Activated gamma-delta T cell (primary cell): Measurements from ENCODE around the gene TEAD4.

ENCODE experiments used
- DNase-seq: peaks from one replicate; lab custom pipeline; 2025; lab: John Stamatoyannopoulos, UW
- total RNA-seq, 2 donors: gene quantifications; one replicate each; lab custom pipeline; 2026; lab: John Stamatoyannopoulos, UW

TEAD4 gene
- total RNA-seq = 0 reads per million in 2 donors

GRCh38 chr12:2959192-2959504 is at the start of gene TEAD4:
TSS of gene TEAD4 (plus strand) at chr12:2959397.
- DNase-seq = no peak

GRCh38 chr12:2912216-2912575 is 47.0 kb upstream of the TEAD4 start:
- no peak for DNase-seq

GRCh38 chr12:2919249-2919648 is 39.9 kb upstream of the TEAD4 start:
- no peak for DNase-seq

GRCh38 chr12:2922329-2922728 is 36.9 kb upstream of the TEAD4 start:
- no peak for DNase-seq

- DNase-seq = no peak
These were observed 36.1 kb upstream of the TEAD4 start for GRCh38 chr12:2923057-2923456.

GRCh38 chr12:2924019-2924418 is 35.2 kb upstream of the TEAD4 start:
- no peak for DNase-seq

- no peak for DNase-seq
These were observed 33.7 kb upstream of the TEAD4 start for GRCh38 chr12:2925322-2925995.

- no peak for DNase-seq
These were observed 28.3 kb upstream of the TEAD4 start for GRCh38 chr12:2930865-2931264.

- no peak for DNase-seq
These were observed 25.6 kb upstream of the TEAD4 start for GRCh38 chr12:2933586-2933985.

- DNase-seq = no peak
These were observed 24.8 kb upstream of the TEAD4 start for GRCh38 chr12:2934371-2934770.

GRCh38 chr12:2936301-2936700 is 22.9 kb upstream of the TEAD4 start:
- no peak for DNase-seq

GRCh38 chr12:2937500-2937899 is 21.7 kb upstream of the TEAD4 start:
- DNase-seq = no peak

GRCh38 chr12:2939191-2939590 is 20.0 kb upstream of the TEAD4 start:
- DNase-seq = no peak

- DNase-seq = no peak
These were observed 18.6 kb upstream of the TEAD4 start for GRCh38 chr12:2940564-2940963.

- no peak for DNase-seq
These were observed 17.7 kb upstream of the TEAD4 start for GRCh38 chr12:2941524-2941923.

GRCh38 chr12:2944401-2945047 is 14.7 kb upstream of the TEAD4 start:
- no peak for DNase-seq

- DNase-seq = no peak
These were observed 9.8 kb upstream of the TEAD4 start for GRCh38 chr12:2949411-2949810.

- DNase-seq = no peak
These were observed 3.3 kb upstream of the TEAD4 start for GRCh38 chr12:2955888-2956287.

GRCh38 chr12:2957816-2958431 is 1.3 kb upstream of the TEAD4 start:
- DNase-seq = no peak

- DNase-seq = no peak
These were observed 585 bp upstream of the TEAD4 start for GRCh38 chr12:2958432-2959191.

- no peak for DNase-seq
These were observed 550 bp downstream of the TEAD4 start for GRCh38 chr12:2959505-2960389.
